ENCODE measurements around the gene SQSTM1. TPM values are rescaled to one million over a fixed set of nuclear protein-coding genes. Genes with fewer than 3 reads are reported as not detected.

Gene SQSTM1
- total RNA-seq, 2 donors from 2014 or later: 249 to 606 TPM

GRCh38 chr5:179865491-179866240 is 45.0 kb downstream of the SQSTM1 start:
- H3K27ac ChIP-seq: no peak overlapping the region
- H3K9me3 ChIP-seq: no peaks in the 10 kb centered on the region
- H3K4me3 ChIP-seq: no peak overlapping the region
- intact Hi-C loops (cut with DNase I): no loop called here
- H3K27me3 ChIP-seq: no peaks in the 10 kb centered on the region
- peaks cover 0 to 19% of the 10 kb centered on the region in 2 donors for H3K36me3 ChIP-seq (replicated peaks in 1 of 2; ENCODE audit: insufficient read depth in 1 of 2, low read depth in 2 of 2)
- no peaks in the 10 kb centered on the region for H3K4me1 ChIP-seq
- WGBS, 2 donors: 87 to 91% methylated on average over 9 to 15 of the region's 15 CpGs
- no peak for DNase-seq
- ATAC-seq: no peak
- TF ChIP-seq CTCF (IDR thresholded peaks at IDR 0.05) (no peak), POLR2A (IDR thresholded peaks at IDR 0.05) (no peak)

GRCh38 chr5:179866241-179867078 is 45.8 kb downstream of the SQSTM1 start:
- Histone ChIP-seq H3K4me1 (no peaks in the 10 kb centered on the region), H3K9me3 (no peaks in the 10 kb centered on the region), H3K36me3 (replicated peaks in 1 of 2; ENCODE audit: insufficient read depth in 1 of 2, low read depth in 2 of 2) (peaks cover 0 to 21% of the 10 kb centered on the region in 2 donors), H3K4me3 (no peak overlapping the region), H3K27ac (no peak overlapping the region), H3K27me3 (no peaks in the 10 kb centered on the region)
- no peak for TF ChIP-seq POLR2A (IDR thresholded peaks at IDR 0.05)
- no peak for TF ChIP-seq CTCF (IDR thresholded peaks at IDR 0.05)
- DNase-seq (no peak), ATAC-seq (no peak)
- intact Hi-C loops (cut with DNase I): no loop called here
- WGBS, 2 donors: 78 to 82% methylated on average over 18 to 21 of the region's 21 CpGs

GRCh38 chr5:179867079-179867465 is 46.4 kb downstream of the SQSTM1 start:
- ATAC-seq: no peak

GRCh38 chr5:179867476-179867875 is 46.8 kb downstream of the SQSTM1 start:
- intact Hi-C loops (cut with DNase I): no loop called here
- no peaks in the 10 kb centered on the region for H3K27me3 ChIP-seq
- H3K4me3 ChIP-seq: no peak overlapping the region
- WGBS, 2 donors: 90 to 100% methylated on average over 1 to 11 of the region's 11 CpGs
- TF ChIP-seq POLR2A (IDR thresholded peaks at IDR 0.05) (no peak), CTCF (IDR thresholded peaks at IDR 0.05) (no peak)
- DNase-seq (no peak), ATAC-seq (no peak)
- H3K27ac ChIP-seq: no peak overlapping the region
- no peaks in the 10 kb centered on the region for H3K4me1 ChIP-seq
- no peaks in the 10 kb centered on the region for H3K9me3 ChIP-seq
- peaks cover 2 to 25% of the 10 kb centered on the region in 2 donors for H3K36me3 ChIP-seq (replicated peaks in 1 of 2; ENCODE audit: insufficient read depth in 1 of 2, low read depth in 2 of 2)

More at GRCh38 chr5:179867079-179867465, 46.4 kb downstream of the SQSTM1 start:
- H3K27me3 ChIP-seq: no peaks in the 10 kb centered on the region
- no peak overlapping the region for H3K27ac ChIP-seq
- TF ChIP-seq CTCF (IDR thresholded peaks at IDR 0.05): no peak
- no peak for TF ChIP-seq POLR2A (IDR thresholded peaks at IDR 0.05)
- H3K4me1 ChIP-seq: no peaks in the 10 kb centered on the region
- H3K9me3 ChIP-seq: no peaks in the 10 kb centered on the region
- H3K4me3 ChIP-seq: no peak overlapping the region
- WGBS, 2 donors: 86 to 87% methylated on average over 5 to 6 of the region's 6 CpGs
- intact Hi-C loops (cut with DNase I): no loop called here
- DNase-seq: no peak
- peaks cover 0 to 21% of the 10 kb centered on the region in 2 donors for H3K36me3 ChIP-seq (replicated peaks in 1 of 2; ENCODE audit: insufficient read depth in 1 of 2, low read depth in 2 of 2)

Measured in body of pancreas (tissue), 4 donors.